HCT116 (cell line): Measurements from ENCODE around the gene ATP8A2.

Experiments used
- CBX3 ChIP-seq: IDR thresholded peaks from 2 replicates; pipeline ENCODE4 v1.6.1; 2012; ENCODE audit warnings: low read depth
- EZH2 ChIP-seq: fragments of 200-600 bp; sonication (generic); IDR thresholded peaks from 2 replicates; pipeline ENCODE4 v1.6.1; 2017; ENCODE audit warnings: antibody characterized with exemption, mixed run types
- EZH2phosphoT487 ChIP-seq: fragments of 200-600 bp; IDR thresholded peaks from 2 replicates; pipeline ENCODE4 v1.6.1; 2018; ENCODE audit warnings: antibody characterized with exemption, borderline replicate concordance
- POLR2A ChIP-seq: IDR thresholded peaks from 2 replicates; pipeline ENCODE4 v1.7.0; 2011; ENCODE audit warnings: borderline replicate concordance; ENCODE audit not compliant: insufficient read depth, insufficient read length; ENCODE audit errors: extremely low read depth
- POLR2AphosphoS5 ChIP-seq: IDR thresholded peaks from 2 replicates; pipeline ENCODE4 v1.6.1; 2011; ENCODE audit warnings: mild to moderate bottlenecking, low read depth, low read length, moderate library complexity
- RAD21 ChIP-seq: IDR thresholded peaks from 2 replicates; pipeline ENCODE4 v1.6.1; 2012; ENCODE audit warnings: low read depth, mild to moderate bottlenecking
- SIN3A ChIP-seq: IDR thresholded peaks from 2 replicates; pipeline ENCODE4 v1.6.1; 2012; ENCODE audit warnings: low read depth
- SP1 ChIP-seq: IDR thresholded peaks from 2 replicates; pipeline ENCODE4 v1.6.1; 2012; ENCODE audit warnings: low read depth
- YY1 ChIP-seq: IDR thresholded peaks from 2 replicates; pipeline ENCODE4 v1.6.1; 2011; ENCODE audit warnings: low read length, low read depth, moderate library complexity, mild to moderate bottlenecking; ENCODE audit not compliant: insufficient replicate concordance; ENCODE audit errors: extremely low read depth
- TF ChIP-seq, protein P1 (sequence below): IDR thresholded peaks from 2 replicates; pipeline ENCODE4 v1.6.1; 2012
- TF ChIP-seq, protein P2 (sequence below), 3 experiments: fragments of 200-600 bp in 1 of 3; sonication (generic) in 1 of 3; IDR thresholded peaks in 2 of 3; conservative IDR thresholded peaks in 1 of 3; 2 replicates each; pipeline ENCODE4 v1.5.1; 2012 to 2017; ENCODE audit warnings: low read depth in 2 of 3, low read length in 2 of 3, antibody characterized with exemption in 1 of 3, borderline replicate concordance in 1 of 3, control low read depth in 1 of 3, mild to moderate bottlenecking in 1 of 3, mixed read lengths in 1 of 3, mixed run types in 1 of 3, moderate library complexity in 1 of 3; ENCODE audit not compliant: insufficient read depth in 1 of 3
- TF ChIP-seq, protein P3 (sequence below): IDR thresholded peaks from 2 replicates; pipeline ENCODE4 v1.6.1; 2011; ENCODE audit warnings: mild to moderate bottlenecking, low read length, moderate library complexity; ENCODE audit not compliant: insufficient replicate concordance; ENCODE audit errors: extremely low read depth
- TF ChIP-seq, protein P4 (sequence below): IDR thresholded peaks from 2 replicates; pipeline ENCODE4 v1.6.1; 2012; ENCODE audit warnings: low read depth

DNA sequence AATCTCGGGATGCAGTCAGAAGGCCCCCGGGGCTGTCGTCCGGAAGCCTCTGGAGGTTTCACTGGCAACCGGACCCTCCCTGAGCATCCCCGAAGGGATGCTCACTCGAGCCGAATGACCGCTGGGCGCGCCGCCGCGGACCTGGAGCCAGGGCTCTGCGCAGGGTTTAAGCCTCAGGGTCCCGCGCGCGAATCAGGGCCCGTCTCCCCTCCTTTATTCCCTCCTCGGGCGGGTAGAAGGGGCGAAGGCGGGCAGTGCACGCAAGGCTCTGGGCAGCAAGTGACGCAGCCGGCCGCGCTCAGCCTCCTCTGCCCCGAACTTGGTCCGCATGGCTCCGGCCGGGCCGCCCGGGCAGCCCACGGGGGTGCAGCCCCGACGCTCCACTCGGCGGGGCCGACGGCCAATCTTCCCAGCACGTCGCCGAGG, 679.5 kb downstream of the ATP8A2 start:
- TF ChIP-seq, protein P1, sequence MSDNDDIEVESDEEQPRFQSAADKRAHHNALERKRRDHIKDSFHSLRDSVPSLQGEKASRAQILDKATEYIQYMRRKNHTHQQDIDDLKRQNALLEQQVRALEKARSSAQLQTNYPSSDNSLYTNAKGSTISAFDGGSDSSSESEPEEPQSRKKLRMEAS = no peak
- TF ChIP-seq SP1 (no peak), POLR2A (no peak), POLR2AphosphoS5 (no peak), EZH2 (no peak), RAD21 (no peak), CBX3 (no peak), EZH2phosphoT487 (no peak), SIN3A (no peak), YY1 (no peak)
- TF ChIP-seq, protein P2, sequence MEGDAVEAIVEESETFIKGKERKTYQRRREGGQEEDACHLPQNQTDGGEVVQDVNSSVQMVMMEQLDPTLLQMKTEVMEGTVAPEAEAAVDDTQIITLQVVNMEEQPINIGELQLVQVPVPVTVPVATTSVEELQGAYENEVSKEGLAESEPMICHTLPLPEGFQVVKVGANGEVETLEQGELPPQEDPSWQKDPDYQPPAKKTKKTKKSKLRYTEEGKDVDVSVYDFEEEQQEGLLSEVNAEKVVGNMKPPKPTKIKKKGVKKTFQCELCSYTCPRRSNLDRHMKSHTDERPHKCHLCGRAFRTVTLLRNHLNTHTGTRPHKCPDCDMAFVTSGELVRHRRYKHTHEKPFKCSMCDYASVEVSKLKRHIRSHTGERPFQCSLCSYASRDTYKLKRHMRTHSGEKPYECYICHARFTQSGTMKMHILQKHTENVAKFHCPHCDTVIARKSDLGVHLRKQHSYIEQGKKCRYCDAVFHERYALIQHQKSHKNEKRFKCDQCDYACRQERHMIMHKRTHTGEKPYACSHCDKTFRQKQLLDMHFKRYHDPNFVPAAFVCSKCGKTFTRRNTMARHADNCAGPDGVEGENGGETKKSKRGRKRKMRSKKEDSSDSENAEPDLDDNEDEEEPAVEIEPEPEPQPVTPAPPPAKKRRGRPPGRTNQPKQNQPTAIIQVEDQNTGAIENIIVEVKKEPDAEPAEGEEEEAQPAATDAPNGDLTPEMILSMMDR (IDR thresholded peaks at IDR 0.05 in 2 of 3, conservative IDR thresholded peaks at IDR 0.05 in 1 of 3; ENCODE audit: borderline replicate concordance in 1 of 3, insufficient read depth in 1 of 3, low read depth in 2 of 3, low read length in 2 of 3) = no peak
- TF ChIP-seq, protein P3, sequence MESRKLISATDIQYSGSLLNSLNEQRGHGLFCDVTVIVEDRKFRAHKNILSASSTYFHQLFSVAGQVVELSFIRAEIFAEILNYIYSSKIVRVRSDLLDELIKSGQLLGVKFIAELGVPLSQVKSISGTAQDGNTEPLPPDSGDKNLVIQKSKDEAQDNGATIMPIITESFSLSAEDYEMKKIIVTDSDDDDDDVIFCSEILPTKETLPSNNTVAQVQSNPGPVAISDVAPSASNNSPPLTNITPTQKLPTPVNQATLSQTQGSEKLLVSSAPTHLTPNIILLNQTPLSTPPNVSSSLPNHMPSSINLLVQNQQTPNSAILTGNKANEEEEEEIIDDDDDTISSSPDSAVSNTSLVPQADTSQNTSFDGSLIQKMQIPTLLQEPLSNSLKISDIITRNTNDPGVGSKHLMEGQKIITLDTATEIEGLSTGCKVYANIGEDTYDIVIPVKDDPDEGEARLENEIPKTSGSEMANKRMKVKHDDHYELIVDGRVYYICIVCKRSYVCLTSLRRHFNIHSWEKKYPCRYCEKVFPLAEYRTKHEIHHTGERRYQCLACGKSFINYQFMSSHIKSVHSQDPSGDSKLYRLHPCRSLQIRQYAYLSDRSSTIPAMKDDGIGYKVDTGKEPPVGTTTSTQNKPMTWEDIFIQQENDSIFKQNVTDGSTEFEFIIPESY = no peak
- TF ChIP-seq, protein P4, sequence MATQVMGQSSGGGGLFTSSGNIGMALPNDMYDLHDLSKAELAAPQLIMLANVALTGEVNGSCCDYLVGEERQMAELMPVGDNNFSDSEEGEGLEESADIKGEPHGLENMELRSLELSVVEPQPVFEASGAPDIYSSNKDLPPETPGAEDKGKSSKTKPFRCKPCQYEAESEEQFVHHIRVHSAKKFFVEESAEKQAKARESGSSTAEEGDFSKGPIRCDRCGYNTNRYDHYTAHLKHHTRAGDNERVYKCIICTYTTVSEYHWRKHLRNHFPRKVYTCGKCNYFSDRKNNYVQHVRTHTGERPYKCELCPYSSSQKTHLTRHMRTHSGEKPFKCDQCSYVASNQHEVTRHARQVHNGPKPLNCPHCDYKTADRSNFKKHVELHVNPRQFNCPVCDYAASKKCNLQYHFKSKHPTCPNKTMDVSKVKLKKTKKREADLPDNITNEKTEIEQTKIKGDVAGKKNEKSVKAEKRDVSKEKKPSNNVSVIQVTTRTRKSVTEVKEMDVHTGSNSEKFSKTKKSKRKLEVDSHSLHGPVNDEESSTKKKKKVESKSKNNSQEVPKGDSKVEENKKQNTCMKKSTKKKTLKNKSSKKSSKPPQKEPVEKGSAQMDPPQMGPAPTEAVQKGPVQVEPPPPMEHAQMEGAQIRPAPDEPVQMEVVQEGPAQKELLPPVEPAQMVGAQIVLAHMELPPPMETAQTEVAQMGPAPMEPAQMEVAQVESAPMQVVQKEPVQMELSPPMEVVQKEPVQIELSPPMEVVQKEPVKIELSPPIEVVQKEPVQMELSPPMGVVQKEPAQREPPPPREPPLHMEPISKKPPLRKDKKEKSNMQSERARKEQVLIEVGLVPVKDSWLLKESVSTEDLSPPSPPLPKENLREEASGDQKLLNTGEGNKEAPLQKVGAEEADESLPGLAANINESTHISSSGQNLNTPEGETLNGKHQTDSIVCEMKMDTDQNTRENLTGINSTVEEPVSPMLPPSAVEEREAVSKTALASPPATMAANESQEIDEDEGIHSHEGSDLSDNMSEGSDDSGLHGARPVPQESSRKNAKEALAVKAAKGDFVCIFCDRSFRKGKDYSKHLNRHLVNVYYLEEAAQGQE = no peak
